Mesenteric fat pad (tissue), 1 donor: ENCODE data around the gene SELENOS. TPM values are rescaled to one million over a fixed set of nuclear protein-coding genes. Genes with fewer than 3 reads are reported as not detected.

ENCODE experiments used
- DNase-seq: peaks from one replicate; pipeline ENCODE4 v3.0.0-alpha.2; 2020; ENCODE audit warnings: low spot score
- long read RNA-seq: library from polyadenylated mRNA; unstranded; transcript quantifications from one replicate; pipeline ENCODE4 v2.0.0, GENCODE V29; 2020
- total RNA-seq: library from RNA; stranded (reverse); fragmentation: NEBNext Ultra II Directional; extraction: Animal tissue kit (Norgen Biotek cat#: 25700); gene quantifications from one replicate; pipeline ENCODE4 v1.2.1, GENCODE V29; 2021
- donor health status: DM: yes; HTN: yes; CAD: no.

SELENOS gene
- 87.2 TPM for total RNA-seq
- long read RNA-seq, transcript SELENOS-206 (3 exons, 556 nt), result minor isoform, 5 of 261 reads
- long read RNA-seq, transcript SELENOS-203 (6 exons, 1,188 nt), result major isoform, 234 of 261 reads
- long read RNA-seq, partial matches to known transcripts, result 13 of 261 reads
- long read RNA-seq, other reads (novel, unspliced or antisense), result 7 of 261 reads

GRCh38 chr15:101277038-101277822, at the start of gene SELENOS:
Gene SELENOS, minus strand, starts transcription at chr15:101277485. Its CDS starts 68 bp downstream, at chr15:101277417.
- DNase-seq, result peak; percentile 98

- no peak for DNase-seq
Measured at GRCh38 chr15:101326462-101327146, 49.3 kb upstream of the SELENOS start.

GRCh38 chr15:101326026-101326315, 48.7 kb upstream of the SELENOS start:
- DNase-seq, result no peak

GRCh38 chr15:101325263-101326025, 48.2 kb upstream of the SELENOS start:
- no peak for DNase-seq

GRCh38 chr15:101324524-101325177, 47.4 kb upstream of the SELENOS start:
- no peak for DNase-seq

- DNase-seq, result no peak
Measured at GRCh38 chr15:101323793-101324523, 46.7 kb upstream of the SELENOS start.

- DNase-seq, result no peak
Measured at GRCh38 chr15:101322854-101323477, 45.7 kb upstream of the SELENOS start.

- no peak for DNase-seq
Measured at GRCh38 chr15:101322016-101322695, 44.9 kb upstream of the SELENOS start.

GRCh38 chr15:101320501-101321052, 43.3 kb upstream of the SELENOS start:
- no peak for DNase-seq

GRCh38 chr15:101318839-101319238, 41.6 kb upstream of the SELENOS start:
- DNase-seq, result peak; percentile 77

GRCh38 chr15:101318147-101318819, 41.0 kb upstream of the SELENOS start:
- peak; percentile 86 for DNase-seq

- DNase-seq, result peak; percentile 51
Measured at GRCh38 chr15:101317336-101317872, 40.1 kb upstream of the SELENOS start.

GRCh38 chr15:101316529-101316928, 39.2 kb upstream of the SELENOS start:
- no peak for DNase-seq

GRCh38 chr15:101315736-101316135, 38.5 kb upstream of the SELENOS start:
- DNase-seq, result no peak

GRCh38 chr15:101314336-101315125, 37.2 kb upstream of the SELENOS start:
- peak; percentile 84 for DNase-seq

- peak; percentile 81 for DNase-seq
Measured at GRCh38 chr15:101313041-101313761, 35.9 kb upstream of the SELENOS start.

- peak; percentile 71 for DNase-seq
Measured at GRCh38 chr15:101310508-101310907, 33.2 kb upstream of the SELENOS start.
